H1 (cell line): ENCODE data around the gene C2orf72. TPM values are rescaled to one million over a fixed set of nuclear protein-coding genes. Genes with fewer than 3 reads are reported as not detected.

Experiments used
- CBX8 ChIP-seq: fragments of 300-800, 300-1000 bp; sonication (generic); IDR thresholded peaks from 2 replicates; pipeline ENCODE4 v1.7.1; 2016; ENCODE audit warnings: low read depth, low read length, borderline replicate concordance
- POLR2A ChIP-seq, 2 experiments: IDR thresholded peaks; 1 replicate in 1 of 2; 2 replicates in 1 of 2; pipeline ENCODE4 v1.6.1; 2011; ENCODE audit warnings: low read depth in 2 of 2, low read length in 2 of 2, mild to moderate bottlenecking in 2 of 2; ENCODE audit errors: control extremely low read depth in 1 of 2
- POU5F1 ChIP-seq: IDR thresholded peaks from 2 replicates; pipeline ENCODE4 v1.6.1; 2011; ENCODE audit warnings: low read depth, mild to moderate bottlenecking, low read length, moderate library complexity
- RNF2 ChIP-seq: fragments of 200-900, 300-1000 bp; sonication (generic); IDR thresholded peaks from 2 replicates; pipeline ENCODE4 v1.7.1; 2016; ENCODE audit warnings: borderline replicate concordance, low read depth, mild to moderate bottlenecking, antibody characterized with exemption, low read length; ENCODE audit not compliant: poor library complexity, severe bottlenecking; ENCODE audit errors: missing control alignments
- SIX5 ChIP-seq: IDR thresholded peaks from 2 replicates; pipeline ENCODE4 v1.6.1; 2011; ENCODE audit warnings: mild to moderate bottlenecking, low read depth, low read length
- TEAD4 ChIP-seq: IDR thresholded peaks from 2 replicates; pipeline ENCODE4 v1.6.1; 2012; ENCODE audit warnings: low read depth, low read length, inconsistent platforms, mixed read lengths
- polyA plus RNA-seq, 7 experiments: library from polyadenylated mRNA; depleted of rRNA in 3 of 7; stranded (reverse) in 5 of 7; unstranded in 2 of 7; fragments of >200 nt in 5 of 7; fragments of 200-250 nt in 2 of 7; gene quantifications; 1 replicate in 5 of 7; 2 replicates in 1 of 7; 4 replicates in 1 of 7; pipeline versions ENCODE4 v1.2.1 to v1.2.3, GENCODE V29; 2011 to 2013; ENCODE audit warnings: missing spikeins in 2 of 7, mixed read lengths in 2 of 7
- total RNA-seq: library from RNA; stranded (reverse); fragmentation: NEBNext Ultra II Directional; extraction: Animal tissue kit (Norgen Biotek cat#: 25700); gene quantifications from 2 replicates; pipeline ENCODE4 v1.2.1, GENCODE V29; 2021
- TF ChIP-seq, protein P1 (sequence below): fragments of 300-600 bp; sonication (generic); IDR thresholded peaks from 2 replicates; pipeline ENCODE4 v1.7.1; 2012; ENCODE audit warnings: low read length, moderate library complexity, mild to moderate bottlenecking, inconsistent platforms; ENCODE audit not compliant: insufficient replicate concordance

The C2orf72 gene
- total and polyA plus RNA-seq, 2 of the 8 experiments (the other 6 are each of a cell fraction or from before 2014, with no cell fraction given): 1.1 to 1.7 TPM

DNA sequence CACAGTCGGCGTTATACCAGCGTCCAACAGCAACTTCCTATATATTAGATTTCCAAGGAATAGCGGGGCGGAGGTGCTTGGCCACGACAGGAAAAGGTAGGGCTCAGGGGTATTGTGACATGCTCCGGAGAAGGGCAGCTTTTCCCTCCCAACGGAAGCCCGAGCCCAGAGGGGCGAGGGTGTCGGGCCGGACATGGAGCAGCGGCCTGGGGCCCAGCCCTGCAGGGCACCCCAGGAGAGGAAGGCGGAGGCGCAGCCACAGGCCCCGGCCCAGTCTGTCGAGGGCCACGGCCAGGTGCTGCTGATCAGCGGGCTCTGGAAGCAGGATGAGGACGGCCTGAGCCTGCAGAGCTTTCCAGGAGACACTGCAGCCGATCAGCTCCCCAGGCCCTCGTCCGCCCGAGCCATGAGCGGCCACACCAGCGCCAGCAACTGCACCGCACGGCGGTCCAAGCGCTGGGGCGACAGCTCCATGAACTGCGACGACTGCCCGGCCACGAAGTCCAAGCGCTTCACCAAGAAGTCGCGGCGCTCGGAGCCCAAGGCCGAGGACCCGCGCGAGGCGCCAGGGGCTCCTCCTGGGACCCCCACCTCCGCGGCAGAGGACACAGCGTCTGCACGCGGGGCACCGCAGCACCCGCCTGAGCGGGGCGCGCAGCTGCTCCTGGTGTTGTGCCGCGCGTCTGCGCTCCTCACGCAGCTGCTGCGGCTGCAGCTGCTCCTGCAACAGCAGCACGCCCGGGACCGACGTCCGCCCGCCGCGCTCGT is 47.0 kb upstream of the C2orf72 start (continued):
- TF ChIP-seq CBX8: no peak
- TF ChIP-seq POLR2A (IDR thresholded peaks at IDR 0.05; ENCODE audit: control extremely low read depth in 1 of 2, low read depth in 2 of 2, low read length in 2 of 2): no peak
- TF ChIP-seq, protein P1, sequence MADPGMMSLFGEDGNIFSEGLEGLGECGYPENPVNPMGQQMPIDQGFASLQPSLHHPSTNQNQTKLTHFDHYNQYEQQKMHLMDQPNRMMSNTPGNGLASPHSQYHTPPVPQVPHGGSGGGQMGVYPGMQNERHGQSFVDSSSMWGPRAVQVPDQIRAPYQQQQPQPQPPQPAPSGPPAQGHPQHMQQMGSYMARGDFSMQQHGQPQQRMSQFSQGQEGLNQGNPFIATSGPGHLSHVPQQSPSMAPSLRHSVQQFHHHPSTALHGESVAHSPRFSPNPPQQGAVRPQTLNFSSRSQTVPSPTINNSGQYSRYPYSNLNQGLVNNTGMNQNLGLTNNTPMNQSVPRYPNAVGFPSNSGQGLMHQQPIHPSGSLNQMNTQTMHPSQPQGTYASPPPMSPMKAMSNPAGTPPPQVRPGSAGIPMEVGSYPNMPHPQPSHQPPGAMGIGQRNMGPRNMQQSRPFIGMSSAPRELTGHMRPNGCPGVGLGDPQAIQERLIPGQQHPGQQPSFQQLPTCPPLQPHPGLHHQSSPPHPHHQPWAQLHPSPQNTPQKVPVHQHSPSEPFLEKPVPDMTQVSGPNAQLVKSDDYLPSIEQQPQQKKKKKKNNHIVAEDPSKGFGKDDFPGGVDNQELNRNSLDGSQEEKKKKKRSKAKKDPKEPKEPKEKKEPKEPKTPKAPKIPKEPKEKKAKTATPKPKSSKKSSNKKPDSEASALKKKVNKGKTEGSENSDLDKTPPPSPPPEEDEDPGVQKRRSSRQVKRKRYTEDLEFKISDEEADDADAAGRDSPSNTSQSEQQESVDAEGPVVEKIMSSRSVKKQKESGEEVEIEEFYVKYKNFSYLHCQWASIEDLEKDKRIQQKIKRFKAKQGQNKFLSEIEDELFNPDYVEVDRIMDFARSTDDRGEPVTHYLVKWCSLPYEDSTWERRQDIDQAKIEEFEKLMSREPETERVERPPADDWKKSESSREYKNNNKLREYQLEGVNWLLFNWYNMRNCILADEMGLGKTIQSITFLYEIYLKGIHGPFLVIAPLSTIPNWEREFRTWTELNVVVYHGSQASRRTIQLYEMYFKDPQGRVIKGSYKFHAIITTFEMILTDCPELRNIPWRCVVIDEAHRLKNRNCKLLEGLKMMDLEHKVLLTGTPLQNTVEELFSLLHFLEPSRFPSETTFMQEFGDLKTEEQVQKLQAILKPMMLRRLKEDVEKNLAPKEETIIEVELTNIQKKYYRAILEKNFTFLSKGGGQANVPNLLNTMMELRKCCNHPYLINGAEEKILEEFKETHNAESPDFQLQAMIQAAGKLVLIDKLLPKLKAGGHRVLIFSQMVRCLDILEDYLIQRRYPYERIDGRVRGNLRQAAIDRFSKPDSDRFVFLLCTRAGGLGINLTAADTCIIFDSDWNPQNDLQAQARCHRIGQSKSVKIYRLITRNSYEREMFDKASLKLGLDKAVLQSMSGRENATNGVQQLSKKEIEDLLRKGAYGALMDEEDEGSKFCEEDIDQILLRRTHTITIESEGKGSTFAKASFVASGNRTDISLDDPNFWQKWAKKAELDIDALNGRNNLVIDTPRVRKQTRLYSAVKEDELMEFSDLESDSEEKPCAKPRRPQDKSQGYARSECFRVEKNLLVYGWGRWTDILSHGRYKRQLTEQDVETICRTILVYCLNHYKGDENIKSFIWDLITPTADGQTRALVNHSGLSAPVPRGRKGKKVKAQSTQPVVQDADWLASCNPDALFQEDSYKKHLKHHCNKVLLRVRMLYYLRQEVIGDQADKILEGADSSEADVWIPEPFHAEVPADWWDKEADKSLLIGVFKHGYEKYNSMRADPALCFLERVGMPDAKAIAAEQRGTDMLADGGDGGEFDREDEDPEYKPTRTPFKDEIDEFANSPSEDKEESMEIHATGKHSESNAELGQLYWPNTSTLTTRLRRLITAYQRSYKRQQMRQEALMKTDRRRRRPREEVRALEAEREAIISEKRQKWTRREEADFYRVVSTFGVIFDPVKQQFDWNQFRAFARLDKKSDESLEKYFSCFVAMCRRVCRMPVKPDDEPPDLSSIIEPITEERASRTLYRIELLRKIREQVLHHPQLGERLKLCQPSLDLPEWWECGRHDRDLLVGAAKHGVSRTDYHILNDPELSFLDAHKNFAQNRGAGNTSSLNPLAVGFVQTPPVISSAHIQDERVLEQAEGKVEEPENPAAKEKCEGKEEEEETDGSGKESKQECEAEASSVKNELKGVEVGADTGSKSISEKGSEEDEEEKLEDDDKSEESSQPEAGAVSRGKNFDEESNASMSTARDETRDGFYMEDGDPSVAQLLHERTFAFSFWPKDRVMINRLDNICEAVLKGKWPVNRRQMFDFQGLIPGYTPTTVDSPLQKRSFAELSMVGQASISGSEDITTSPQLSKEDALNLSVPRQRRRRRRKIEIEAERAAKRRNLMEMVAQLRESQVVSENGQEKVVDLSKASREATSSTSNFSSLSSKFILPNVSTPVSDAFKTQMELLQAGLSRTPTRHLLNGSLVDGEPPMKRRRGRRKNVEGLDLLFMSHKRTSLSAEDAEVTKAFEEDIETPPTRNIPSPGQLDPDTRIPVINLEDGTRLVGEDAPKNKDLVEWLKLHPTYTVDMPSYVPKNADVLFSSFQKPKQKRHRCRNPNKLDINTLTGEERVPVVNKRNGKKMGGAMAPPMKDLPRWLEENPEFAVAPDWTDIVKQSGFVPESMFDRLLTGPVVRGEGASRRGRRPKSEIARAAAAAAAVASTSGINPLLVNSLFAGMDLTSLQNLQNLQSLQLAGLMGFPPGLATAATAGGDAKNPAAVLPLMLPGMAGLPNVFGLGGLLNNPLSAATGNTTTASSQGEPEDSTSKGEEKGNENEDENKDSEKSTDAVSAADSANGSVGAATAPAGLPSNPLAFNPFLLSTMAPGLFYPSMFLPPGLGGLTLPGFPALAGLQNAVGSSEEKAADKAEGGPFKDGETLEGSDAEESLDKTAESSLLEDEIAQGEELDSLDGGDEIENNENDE: no peak
- no peak for TF ChIP-seq RNF2
- no peak for TF ChIP-seq TEAD4
- TF ChIP-seq SIX5: no peak
- no peak for TF ChIP-seq POU5F1
- TF ChIP-seq, all 59 proteins: peak for 0
